Smooth muscle cell of the brain vasculature (primary cell): ENCODE measurements around the gene ACVR1.
A peak's percentile ranks its signal among the peaks of the same experiment; 100 is the strongest.
"Not testable (repeated sequence)": the region's sequence is repeated elsewhere in the genome, so short reads cannot be mapped to it uniquely, and the experiment has no call there.

Experiments
- DNase-seq: peaks from one replicate; pipeline ENCODE4 v3.0.0-alpha.2; 2012; ENCODE audit warnings: low read depth, low spot score

ACVR1 gene

DNA sequence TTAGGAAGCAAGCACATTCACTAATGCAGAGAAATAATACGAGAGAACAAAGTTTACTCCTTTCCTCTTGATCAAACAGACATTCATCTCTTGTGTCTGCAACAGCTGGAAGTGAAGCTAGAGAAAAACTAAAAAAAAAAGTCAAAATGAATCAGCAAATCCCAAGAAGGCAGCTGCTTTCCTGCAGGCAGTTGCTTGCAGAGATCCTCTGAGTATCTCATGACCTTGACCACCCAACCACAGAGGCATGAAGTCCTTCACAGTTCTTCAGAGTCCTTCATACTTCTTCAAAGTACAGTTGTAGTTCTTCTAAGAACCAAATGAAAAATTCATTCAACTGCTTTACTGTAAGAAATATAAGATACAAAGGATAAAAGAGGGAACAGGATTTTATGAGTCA lies 150.3 kb downstream of the ACVR1 start:
- DNase-seq, result peak; percentile 17

DNA sequence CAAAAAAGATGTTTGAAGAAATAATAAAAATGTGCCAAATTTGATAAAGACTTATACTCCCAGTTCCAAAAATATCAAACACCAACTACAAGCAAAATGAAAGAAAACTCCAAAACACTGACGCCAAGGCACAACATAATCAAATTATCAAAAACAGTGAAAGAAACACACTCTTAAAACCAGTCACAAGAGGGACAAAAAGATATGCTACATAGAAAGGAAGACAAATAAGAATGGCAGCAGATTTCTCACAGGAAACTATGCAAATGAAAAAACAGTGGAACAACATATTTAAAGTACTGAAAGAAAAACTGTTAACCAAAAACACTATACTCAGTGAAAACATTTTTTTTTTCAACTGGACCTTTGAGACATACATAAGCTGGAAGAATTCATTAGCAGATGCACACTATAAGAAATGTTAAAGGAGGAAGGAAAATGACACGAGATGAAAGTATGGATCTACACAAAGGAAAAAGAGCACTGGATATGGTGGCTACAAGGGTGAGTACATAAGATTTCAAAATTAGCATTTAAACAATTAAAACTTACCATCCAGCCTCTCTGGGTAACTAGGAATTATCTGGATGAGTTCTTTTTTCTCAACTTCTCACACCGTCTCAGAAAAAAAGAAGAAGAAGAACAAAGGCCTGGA lies 153.4 kb downstream of the ACVR1 start:
- DNase-seq, result no peak

GRCh38 chr2:157720504-157720903 lies 155.6 kb downstream of the ACVR1 start:
- DNase-seq, result no peak

DNA sequence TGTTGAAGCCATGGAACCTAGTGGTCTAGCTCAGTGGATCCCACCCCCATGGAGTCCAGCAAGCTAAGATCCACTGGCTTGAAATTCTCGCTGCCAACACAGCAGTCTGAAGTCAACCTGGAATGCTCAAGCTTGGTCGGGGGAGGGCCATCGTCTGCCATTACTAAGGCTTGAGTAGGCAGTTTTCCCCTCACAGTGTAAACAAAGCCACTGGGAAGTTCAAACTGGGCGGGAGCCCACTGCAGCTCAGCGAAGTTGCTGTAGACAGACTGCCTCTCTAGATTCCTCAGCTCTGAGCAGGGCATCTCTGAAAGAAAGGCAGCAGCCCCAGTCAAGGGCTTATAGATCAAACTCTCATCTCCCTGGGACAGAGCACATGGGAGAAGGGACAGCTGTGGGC lies 171.5 kb downstream of the ACVR1 start:
- DNase-seq, result not testable (repeated sequence)

DNA sequence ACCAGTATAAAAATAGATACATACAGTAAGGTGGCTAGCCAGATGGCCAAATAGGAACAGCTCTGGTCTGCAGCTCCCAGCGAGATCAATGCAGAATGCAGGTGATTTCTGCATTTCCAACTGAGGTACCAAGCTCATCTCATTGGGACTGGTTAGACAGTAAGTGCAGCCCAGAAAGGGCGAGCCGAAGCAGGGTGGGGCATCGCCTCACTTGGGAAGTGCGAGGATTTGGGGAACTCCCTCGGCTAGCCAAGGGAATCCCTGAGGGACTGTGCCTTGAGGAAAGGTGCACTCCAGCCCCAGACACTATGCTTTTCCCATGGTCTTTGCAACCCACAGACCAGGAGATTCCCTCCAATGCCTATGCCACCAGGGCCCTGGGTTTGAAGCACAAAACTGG lies 172.0 kb downstream of the ACVR1 start:
- not testable (repeated sequence) for DNase-seq

- DNase-seq, result no peak
These were observed 176.3 kb downstream of the ACVR1 start for GRCh38 chr2:157699806-157700205.

DNA sequence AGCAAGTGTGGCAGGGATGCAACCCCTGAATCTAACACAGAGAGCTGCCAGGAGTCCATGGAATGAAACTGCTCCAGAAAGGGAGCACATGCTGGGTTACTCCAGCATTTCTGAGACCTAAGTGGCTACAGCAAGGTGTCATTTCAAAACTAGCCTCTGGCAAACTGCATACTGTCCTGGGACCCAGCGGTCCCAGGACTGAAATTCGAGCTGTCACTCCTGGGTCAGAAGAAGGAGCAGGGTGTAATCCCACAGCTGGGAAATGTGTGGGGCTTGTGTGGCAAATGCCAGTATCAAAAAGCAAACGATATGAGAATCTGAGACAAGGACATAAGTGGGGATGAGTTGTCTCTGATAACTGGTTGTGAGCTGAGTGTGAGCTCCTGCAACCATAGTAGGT lies 177.1 kb downstream of the ACVR1 start:
- DNase-seq, result no peak

- DNase-seq, result no peak
These were observed 177.7 kb downstream of the ACVR1 start for GRCh38 chr2:157698430-157698829.

GRCh38 chr2:157696036-157696435 lies 180.1 kb downstream of the ACVR1 start:
- DNase-seq, result no peak

DNA sequence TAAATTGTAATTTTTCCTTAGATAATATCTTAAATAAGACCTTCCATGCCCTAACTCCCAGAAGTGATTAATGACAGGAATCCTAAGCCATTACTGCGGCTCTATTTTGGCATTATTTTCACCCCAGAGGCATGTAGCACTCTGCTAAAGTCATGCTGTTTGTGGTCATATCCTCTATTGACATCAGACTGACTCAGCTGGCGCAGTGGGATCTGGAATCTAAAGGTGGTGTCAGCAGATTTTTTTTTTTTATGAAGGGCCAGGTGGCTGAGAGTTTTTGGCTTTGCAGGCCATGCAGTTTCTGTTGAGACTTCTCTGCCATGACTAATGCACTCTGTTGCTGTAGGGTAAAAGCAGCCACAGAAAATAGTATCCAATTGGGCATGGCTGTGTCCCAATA lies 183.4 kb downstream of the ACVR1 start:
- DNase-seq, result peak; percentile 77

- DNase-seq, result no peak
These were observed 184.4 kb downstream of the ACVR1 start for GRCh38 chr2:157691695-157692094.

- no peak for DNase-seq
These were observed 185.0 kb downstream of the ACVR1 start for GRCh38 chr2:157691131-157691530.
